ENCODE measurements around the gene UBE2E1.
"Not testable (repeated sequence)": the region's sequence is repeated elsewhere in the genome, so short reads cannot be mapped to it uniquely, and the experiment has no call there.

UBE2E1 gene

GRCh38 chr3:23822559-23822958 lies 16.8 kb downstream of the UBE2E1 start:
- no peak for DNase-seq

DNA sequence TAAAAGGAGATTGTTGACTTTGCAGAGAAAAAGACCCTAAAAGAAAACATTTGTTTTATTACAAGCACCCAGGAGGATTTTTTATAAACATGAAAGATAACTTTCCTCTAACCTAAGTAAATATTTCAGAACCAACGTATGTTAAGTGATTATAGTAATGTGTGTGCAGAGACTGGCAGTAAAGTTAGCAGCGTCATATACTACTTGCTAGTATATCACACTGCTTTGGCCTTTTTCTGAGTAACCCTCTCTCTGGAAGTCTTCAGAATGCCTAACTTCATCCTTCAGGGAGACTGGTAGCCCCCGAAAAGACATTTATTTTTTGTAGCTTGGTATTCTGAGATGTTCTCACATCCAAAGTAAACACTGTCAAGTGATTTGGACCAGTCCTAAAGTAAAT lies 17.9 kb downstream of the UBE2E1 start:
- DNase-seq: no peak

DNA sequence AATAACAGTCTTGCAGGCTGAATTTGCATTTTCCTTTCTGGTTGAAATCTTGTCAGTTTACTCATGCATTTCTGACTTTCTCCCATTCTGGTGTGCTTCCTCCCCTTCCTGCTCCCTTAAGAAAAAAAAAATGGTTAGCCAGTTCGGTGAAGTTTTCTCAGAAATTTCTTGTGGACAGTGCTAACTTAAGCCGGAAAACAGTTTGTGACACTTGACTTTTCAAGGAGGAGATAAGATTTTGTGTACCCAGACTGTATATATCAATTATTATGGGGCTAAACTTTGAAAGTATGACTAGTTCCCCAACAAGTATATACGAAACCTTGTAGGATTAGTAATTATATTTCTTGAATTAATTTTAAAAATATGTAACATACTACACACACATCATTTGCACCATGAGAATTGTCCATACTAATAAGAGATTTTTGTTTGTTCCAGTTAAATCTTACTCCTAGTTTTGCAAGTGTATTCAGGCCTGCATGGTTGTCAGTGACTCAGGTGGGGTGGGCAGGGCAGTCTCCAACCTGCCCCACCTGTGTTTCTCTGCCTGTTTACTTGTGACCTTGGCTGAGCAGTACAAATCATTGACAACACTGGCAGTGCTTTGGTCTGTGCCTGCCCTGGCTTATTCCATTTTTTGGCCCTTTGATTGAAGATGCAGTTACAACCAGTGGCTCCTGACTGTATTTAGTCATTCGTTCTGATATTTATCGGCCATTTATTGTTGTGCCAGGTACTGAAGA lies 19.1 kb downstream of the UBE2E1 start:
- DNase-seq: no peak

- DNase-seq: no peak
These were observed 20.0 kb downstream of the UBE2E1 start for GRCh38 chr3:23825802-23826201.

DNA sequence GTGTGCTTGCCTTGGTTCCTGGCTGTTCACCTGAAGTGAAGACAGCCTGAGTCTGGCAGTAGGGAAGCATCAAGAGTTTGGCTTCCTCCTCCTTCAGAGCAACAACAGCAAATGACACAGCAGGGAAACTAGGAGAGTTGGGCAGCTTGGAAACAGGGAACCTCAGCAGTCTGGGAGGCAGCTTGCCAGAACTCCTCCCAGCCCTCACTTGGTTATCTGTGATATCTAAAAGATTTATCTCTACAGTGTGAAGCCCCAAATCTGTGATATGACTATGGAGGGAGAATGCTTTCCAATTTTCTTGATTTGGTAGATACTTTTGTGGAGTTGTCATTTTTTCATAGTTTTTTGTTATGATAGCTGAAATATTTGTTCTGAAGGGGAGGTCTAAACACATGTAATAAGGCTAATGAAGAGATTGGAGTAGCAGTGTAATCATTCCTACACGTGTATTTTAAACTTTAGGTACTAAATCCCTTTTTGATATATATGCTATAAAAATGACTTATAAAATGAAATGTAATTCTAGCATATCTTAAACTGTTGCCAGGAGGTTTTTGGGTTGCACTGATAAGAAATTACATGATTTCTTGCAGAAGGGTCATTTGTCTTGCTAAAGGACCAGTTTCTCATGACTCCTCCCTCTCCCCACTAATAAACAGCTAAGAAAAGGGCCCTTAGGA lies 20.8 kb downstream of the UBE2E1 start:
- no peak for DNase-seq

- DNase-seq: no peak
These were observed 23.6 kb downstream of the UBE2E1 start for GRCh38 chr3:23829242-23829934.

GRCh38 chr3:23830869-23831484 lies 25.2 kb downstream of the UBE2E1 start:
- DNase-seq: no peak

- DNase-seq: no peak
These were observed 26.0 kb downstream of the UBE2E1 start for GRCh38 chr3:23831517-23832394.

GRCh38 chr3:23832523-23832922 lies 26.8 kb downstream of the UBE2E1 start:
- DNase-seq: no peak

DNA sequence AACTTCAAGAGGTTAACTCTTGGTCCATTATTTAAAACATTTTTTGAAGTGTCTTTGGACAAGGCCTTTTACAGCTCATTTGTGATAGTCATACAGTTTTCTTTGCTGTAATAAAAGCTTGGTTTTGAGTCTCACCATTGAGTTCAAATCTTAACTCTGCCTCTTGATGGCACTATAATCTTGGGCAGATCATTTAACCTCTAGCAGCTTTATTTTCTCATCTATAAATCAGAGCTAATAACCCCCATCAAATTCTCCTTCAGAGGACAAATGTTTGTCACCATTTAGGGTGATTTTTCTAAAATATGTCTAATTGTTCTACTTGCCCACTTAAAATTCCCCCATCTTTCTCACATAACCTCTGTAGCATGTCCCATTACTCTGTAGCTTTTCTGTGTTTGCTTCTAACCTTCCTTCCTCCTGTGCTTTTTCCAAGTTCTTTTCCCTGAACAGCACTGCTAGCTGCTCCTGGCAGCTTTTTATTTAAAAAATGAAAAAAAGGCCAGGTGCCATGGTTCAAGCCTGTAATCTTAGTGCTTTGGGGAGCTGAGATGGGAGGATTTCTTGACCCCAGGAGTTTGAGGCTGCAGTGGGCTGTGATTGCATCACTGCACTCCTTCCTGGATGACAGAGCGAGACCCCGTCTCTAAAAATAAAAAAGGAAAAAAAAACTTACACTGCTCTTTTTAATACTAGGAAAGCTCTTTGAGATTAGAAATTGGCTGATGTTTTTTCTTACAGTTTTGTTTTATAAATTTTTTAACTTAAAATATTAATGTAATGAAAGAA lies 28.5 kb downstream of the UBE2E1 start:
- DNase-seq: no peak

GRCh38 chr3:23835087-23835486 lies 29.3 kb downstream of the UBE2E1 start:
- no peak for DNase-seq

DNA sequence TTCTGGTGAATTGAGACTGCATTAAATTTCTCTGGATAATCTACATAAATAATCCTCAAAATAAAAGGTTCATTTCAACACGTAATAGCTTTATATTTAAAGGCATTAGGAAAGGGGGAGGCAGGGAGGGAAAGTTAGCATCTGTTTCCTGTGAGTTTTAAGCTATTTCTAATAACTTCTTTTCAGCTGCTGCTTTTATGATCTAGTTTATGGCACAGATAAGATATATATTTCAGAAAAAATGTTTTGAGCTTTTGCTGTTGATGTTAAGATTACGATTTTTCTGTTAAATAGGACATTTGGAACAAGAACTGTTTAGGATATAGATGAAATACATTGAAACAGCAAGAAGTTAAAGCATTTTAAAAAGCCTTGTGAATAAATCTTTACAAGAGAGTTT lies 30.0 kb downstream of the UBE2E1 start:
- no peak for DNase-seq

DNA sequence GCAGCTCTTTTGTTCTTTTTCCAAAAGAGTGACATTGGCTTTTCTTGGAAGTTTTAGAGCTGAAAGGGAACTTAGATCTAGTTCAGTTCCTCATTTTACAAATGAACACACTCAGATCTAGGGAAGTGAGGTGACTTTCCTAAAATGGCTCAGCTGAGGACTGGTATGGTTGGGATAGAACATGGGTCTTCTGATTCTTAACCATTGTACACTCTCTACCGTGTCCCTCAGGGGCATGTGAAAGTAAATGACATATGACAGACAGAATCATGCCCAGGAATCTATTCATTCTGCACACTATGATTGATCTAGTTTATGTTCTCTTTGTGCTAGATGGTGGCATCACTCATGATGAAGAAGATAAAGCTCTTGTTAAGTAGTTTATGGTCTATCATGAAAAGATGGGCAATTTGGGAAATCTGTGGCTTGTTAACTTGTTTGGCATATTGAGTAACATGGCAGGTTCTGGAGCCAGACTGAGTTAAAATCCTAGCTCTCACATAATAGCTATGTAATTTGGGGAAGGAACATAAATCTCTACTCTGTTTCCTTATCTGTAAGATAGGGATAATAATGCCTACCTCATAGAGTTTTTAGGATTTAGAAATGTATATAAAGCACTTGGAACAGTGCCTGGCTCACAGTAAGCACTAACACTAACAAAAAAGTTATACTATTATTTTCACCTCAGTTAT lies 30.9 kb downstream of the UBE2E1 start:
- no peak for DNase-seq

- no peak for DNase-seq
These were observed 31.5 kb downstream of the UBE2E1 start for GRCh38 chr3:23837286-23837685.

- DNase-seq: no peak
These were observed 31.9 kb downstream of the UBE2E1 start for GRCh38 chr3:23837691-23838090.

DNA sequence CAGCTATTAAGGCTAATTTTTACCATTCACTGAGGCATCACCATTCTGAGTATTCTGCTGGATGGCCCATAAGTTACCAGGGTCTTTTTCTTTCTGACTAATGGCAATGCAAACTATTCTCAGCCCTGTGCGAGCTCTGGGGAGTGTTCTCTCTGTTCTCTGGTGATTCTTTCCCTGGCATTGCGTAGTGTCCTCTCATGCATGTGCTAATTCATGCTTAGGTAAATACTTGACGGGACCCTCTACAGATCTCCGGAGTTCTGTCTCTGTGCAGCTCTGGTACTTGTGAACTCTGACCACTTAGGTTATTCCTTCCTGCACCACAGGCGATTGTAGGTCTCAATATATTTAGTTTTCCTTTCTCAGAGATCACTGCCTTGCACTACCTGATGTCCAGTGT lies 34.8 kb downstream of the UBE2E1 start:
- DNase-seq: peak; percentile 34

DNA sequence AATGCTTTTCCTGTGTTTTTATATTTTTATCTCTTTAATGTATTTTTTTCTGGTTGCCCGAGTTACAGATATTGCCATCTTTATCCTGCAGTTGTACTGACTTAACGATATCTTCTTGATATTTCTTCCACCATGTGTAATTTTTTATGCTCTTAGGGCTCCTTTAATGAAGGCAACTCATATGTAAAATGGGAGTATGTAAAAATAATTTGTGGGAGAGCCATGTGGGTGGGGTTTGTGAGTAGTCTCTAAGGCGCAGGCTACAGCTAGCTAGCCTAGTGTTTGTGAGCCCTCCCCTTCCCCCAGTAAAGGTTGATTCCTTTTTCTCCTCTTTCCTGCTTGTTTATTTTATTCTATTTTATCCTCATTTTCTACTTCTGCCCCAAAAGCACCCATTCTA lies 38.1 kb downstream of the UBE2E1 start:
- no peak for DNase-seq

GRCh38 chr3:23845326-23846216 lies 39.8 kb downstream of the UBE2E1 start:
- DNase-seq: no peak

- not testable (repeated sequence) for DNase-seq
These were observed 43.7 kb downstream of the UBE2E1 start for GRCh38 chr3:23849462-23849861.

- DNase-seq: no peak
These were observed 50.5 kb downstream of the UBE2E1 start for GRCh38 chr3:23856286-23856685.
